DND-41 (cell line): ENCODE measurements around the gene MON1B.

Experiments
- ATAC-seq: fragments of 200-7000 bp; cut with Tn5 transposase; 3 replicates; pipeline ENCODE4 v1.9.1; 2021; ENCODE audit warnings: low read depth; ENCODE audit not compliant: insufficient read depth
- DNase-seq: peaks from one replicate; pipeline ENCODE4 v3.0.0-alpha.2; 2020
- H2AFZ ChIP-seq: 2 replicates; pipeline ENCODE4 v1.6.0; 2012; ENCODE audit warnings: low read depth, low read length
- H3K27ac ChIP-seq: 2 replicates; pipeline ENCODE4 v1.5.1; 2012; ENCODE audit warnings: low read length, inconsistent platforms
- H3K27me3 ChIP-seq: fragments of 200-600 bp; sonication (generic); 2 replicates; pipeline ENCODE4 v1.6.0; 2012; ENCODE audit warnings: low read length, mild to moderate bottlenecking, inconsistent platforms; ENCODE audit not compliant: insufficient read depth, poor library complexity
- H3K36me3 ChIP-seq: 2 replicates; pipeline ENCODE4 v1.5.1; 2012; ENCODE audit warnings: low read length, inconsistent platforms; ENCODE audit not compliant: insufficient read depth
- H3K4me1 ChIP-seq: 2 replicates; pipeline ENCODE4 v1.5.1; 2012; ENCODE audit warnings: mild to moderate bottlenecking, low read length; ENCODE audit not compliant: insufficient read depth
- H3K4me2 ChIP-seq: 2 replicates; pipeline ENCODE4 v1.6.0; 2012; ENCODE audit warnings: mild to moderate bottlenecking, moderate library complexity, low read length, inconsistent platforms; ENCODE audit not compliant: insufficient read depth
- H3K4me3 ChIP-seq, 2 experiments: fragments of 200-600 bp in 1 of 2; shearing (Covaris generic) in 1 of 2; 2 replicates each; pipeline ENCODE4 v1.5.1; 2012 to 2016; ENCODE audit warnings: inconsistent platforms in 2 of 2, low read length in 2 of 2, mild to moderate bottlenecking in 2 of 2, low read depth in 1 of 2, moderate library complexity in 1 of 2
- H3K79me2 ChIP-seq: 2 replicates; pipeline ENCODE4 v1.6.0; 2012; ENCODE audit warnings: low read length, inconsistent platforms; ENCODE audit not compliant: insufficient read depth
- H3K9ac ChIP-seq: 2 replicates; pipeline ENCODE4 v1.6.0; 2012; ENCODE audit warnings: low read depth, mild to moderate bottlenecking, inconsistent platforms, low read length, moderate library complexity
- H3K9me3 ChIP-seq: 2 replicates; pipeline ENCODE4 v1.5.1; 2012; ENCODE audit warnings: low read length, moderate library complexity, mild to moderate bottlenecking, inconsistent platforms; ENCODE audit not compliant: insufficient read depth, severe bottlenecking
- H4K20me1 ChIP-seq: 2 replicates; pipeline ENCODE4 v1.6.0; 2012; ENCODE audit warnings: low read length; ENCODE audit not compliant: insufficient read depth
- CTCF ChIP-seq: IDR thresholded peaks from 2 replicates; pipeline ENCODE4 v1.5.1; 2012; ENCODE audit warnings: borderline replicate concordance, low read length, moderate library complexity, mild to moderate bottlenecking; ENCODE audit not compliant: poor library complexity, severe bottlenecking; ENCODE audit errors: extremely low read depth
- EZH2 ChIP-seq: IDR thresholded peaks from 3 replicates; pipeline ENCODE4 v1.6.1; 2012; ENCODE audit warnings: borderline replicate concordance, low read depth, mild to moderate bottlenecking, moderate library complexity, low read length, inconsistent platforms; ENCODE audit not compliant: severe bottlenecking

MON1B gene

GRCh38 chr16:77194295-77195231, 3.6 kb downstream of the MON1B start:
- ATAC-seq (no peak), DNase-seq (no peak)
- peaks cover 38% of the 10 kb centered on the region for H3K79me2 ChIP-seq
- peaks cover 37% of the 10 kb centered on the region for H3K4me1 ChIP-seq
- H3K4me2 ChIP-seq = peak overlapping the region; percentile 82; the same call in 1 of the 2 replicates
- H3K4me3 ChIP-seq = no peak overlapping the region
- H4K20me1 ChIP-seq = peaks cover 30% of the 10 kb centered on the region
- no peaks in the 10 kb centered on the region for H3K9me3 ChIP-seq
- H2AFZ ChIP-seq = no peak overlapping the region
- TF ChIP-seq CTCF (no peak), EZH2 (no peak)
- H3K27ac ChIP-seq = no peak overlapping the region
- H3K27me3 ChIP-seq = no peaks in the 10 kb centered on the region
- no peak overlapping the region for H3K9ac ChIP-seq
- H3K36me3 ChIP-seq = peaks cover 69% of the 10 kb centered on the region

- TF ChIP-seq CTCF (no peak), EZH2 (no peak)
- ATAC-seq (no peak), DNase-seq (no peak)
- no peak overlapping the region for H3K9ac ChIP-seq
- peaks cover 72% of the 10 kb centered on the region for H3K36me3 ChIP-seq
- no peak overlapping the region for H2AFZ ChIP-seq
- H3K27me3 ChIP-seq = no peaks in the 10 kb centered on the region
- H3K79me2 ChIP-seq = peaks cover 35% of the 10 kb centered on the region
- peaks cover 31% of the 10 kb centered on the region for H3K4me1 ChIP-seq
- no peaks in the 10 kb centered on the region for H3K9me3 ChIP-seq
- H3K27ac ChIP-seq = no peak overlapping the region
- H3K4me2 ChIP-seq = no peak overlapping the region
- H3K4me3 ChIP-seq = no peak overlapping the region
- peaks cover 30% of the 10 kb centered on the region for H4K20me1 ChIP-seq
These were observed 4.4 kb downstream of the MON1B start for GRCh38 chr16:77195411-77195810.

- H3K36me3 ChIP-seq = peaks cover 71% of the 10 kb centered on the region
- H3K27me3 ChIP-seq = no peaks in the 10 kb centered on the region
- no peak overlapping the region for H3K9ac ChIP-seq
- ATAC-seq (no peak), DNase-seq (no peak)
- no peak overlapping the region for H3K4me3 ChIP-seq
- no peak overlapping the region for H2AFZ ChIP-seq
- H3K4me1 ChIP-seq = peaks cover 18% of the 10 kb centered on the region
- peaks cover 28% of the 10 kb centered on the region for H4K20me1 ChIP-seq
- no peak for TF ChIP-seq CTCF
- TF ChIP-seq EZH2 = no peak
- H3K9me3 ChIP-seq = no peaks in the 10 kb centered on the region
- no peak overlapping the region for H3K27ac ChIP-seq
- H3K79me2 ChIP-seq = peaks cover 19% of the 10 kb centered on the region
- H3K4me2 ChIP-seq = no peak overlapping the region
These were observed 6.8 kb downstream of the MON1B start for GRCh38 chr16:77197747-77198146.
